ENCODE measurements around the gene FOXL3. TPM values are rescaled to one million over a fixed set of nuclear protein-coding genes. Genes with fewer than 3 reads are reported as not detected.

Gene FOXL3
- total RNA-seq, 2 experiments from 2014 or later = not detected

DNA sequence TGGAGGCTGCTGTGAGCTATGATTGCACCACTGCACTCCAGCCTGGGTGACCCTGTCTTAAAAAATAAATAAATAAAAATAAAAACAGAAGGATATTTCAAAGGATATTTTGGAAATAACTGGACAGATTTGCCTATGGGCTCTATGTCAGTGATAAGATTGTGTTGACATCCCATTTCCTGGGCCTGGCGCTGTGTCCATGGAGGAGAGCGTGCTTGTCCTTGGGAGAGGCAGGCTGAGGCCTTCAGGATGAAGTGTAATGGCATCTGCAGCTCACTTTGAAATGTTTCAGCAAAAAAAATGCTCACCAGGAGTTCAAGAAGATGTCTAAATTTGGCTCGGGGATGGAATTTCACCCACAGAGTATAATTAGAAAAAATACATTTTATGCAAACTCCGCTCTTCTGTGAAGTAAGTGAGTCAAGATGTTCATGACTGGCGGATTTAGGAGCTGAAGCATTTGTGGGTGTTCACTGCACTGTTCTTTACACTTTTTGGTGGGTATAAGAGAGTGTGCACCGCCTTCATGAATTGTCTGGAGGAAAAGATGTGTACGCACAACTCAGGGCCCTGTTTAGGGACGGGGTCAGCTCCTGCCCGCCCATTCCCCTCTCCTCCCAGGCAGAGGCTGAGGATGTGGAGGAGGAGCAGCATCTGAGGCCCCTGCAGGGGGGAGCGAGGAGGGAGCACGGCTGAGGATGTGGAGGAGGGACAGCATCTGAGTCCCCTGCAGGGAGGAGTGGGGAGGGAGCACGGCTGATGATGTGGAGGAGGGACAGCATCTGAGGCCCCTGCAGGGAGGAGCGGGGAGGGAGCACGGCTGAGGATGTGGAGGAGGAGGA is 18.5 kb upstream of the FOXL3 start:
- Histone ChIP-seq H3K4me3 (ENCODE audit: low read length) (no peak overlapping the region), H3K36me3 (ENCODE audit: insufficient read depth, low read length) (no peaks in the 10 kb centered on the region), H3K27me3 (ENCODE audit: control insufficient read depth in 1 of 2, insufficient read depth in 2 of 2, low read length in 2 of 2) (peaks cover 0 to under 1% of the 10 kb centered on the region in 2 experiments), H3K27ac (ENCODE audit: low read depth in 1 of 2, low read length in 2 of 2) (no peak overlapping the region), H3K9me3 (ENCODE audit: control insufficient read depth in 1 of 2, insufficient read depth in 1 of 2, low read length in 2 of 2) (peaks cover 9 to 48% of the 10 kb centered on the region in 2 experiments), H3K4me1 (ENCODE audit: insufficient read depth, low read length) (no peaks in the 10 kb centered on the region)
- TF ChIP-seq, protein P1, sequence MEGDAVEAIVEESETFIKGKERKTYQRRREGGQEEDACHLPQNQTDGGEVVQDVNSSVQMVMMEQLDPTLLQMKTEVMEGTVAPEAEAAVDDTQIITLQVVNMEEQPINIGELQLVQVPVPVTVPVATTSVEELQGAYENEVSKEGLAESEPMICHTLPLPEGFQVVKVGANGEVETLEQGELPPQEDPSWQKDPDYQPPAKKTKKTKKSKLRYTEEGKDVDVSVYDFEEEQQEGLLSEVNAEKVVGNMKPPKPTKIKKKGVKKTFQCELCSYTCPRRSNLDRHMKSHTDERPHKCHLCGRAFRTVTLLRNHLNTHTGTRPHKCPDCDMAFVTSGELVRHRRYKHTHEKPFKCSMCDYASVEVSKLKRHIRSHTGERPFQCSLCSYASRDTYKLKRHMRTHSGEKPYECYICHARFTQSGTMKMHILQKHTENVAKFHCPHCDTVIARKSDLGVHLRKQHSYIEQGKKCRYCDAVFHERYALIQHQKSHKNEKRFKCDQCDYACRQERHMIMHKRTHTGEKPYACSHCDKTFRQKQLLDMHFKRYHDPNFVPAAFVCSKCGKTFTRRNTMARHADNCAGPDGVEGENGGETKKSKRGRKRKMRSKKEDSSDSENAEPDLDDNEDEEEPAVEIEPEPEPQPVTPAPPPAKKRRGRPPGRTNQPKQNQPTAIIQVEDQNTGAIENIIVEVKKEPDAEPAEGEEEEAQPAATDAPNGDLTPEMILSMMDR (IDR thresholded peaks at IDR 0.05) = no peak
- H3K4me1 Mint-ChIP-seq (ENCODE audit: low read depth) = no peaks in the 10 kb centered on the region
- DNase-seq (no peak), ATAC-seq (ENCODE audit: poor library complexity) (no peak)
- POLR2A ChIA-PET = no interaction called here
- H3K36me3 Mint-ChIP-seq (ENCODE audit: low read depth) = no peaks in the 10 kb centered on the region
- intact Hi-C loops (cut with DNase I, micrococcal nuclease) = no loop called here
- CTCF ChIA-PET = no interaction called here
- H3K27me3 Mint-ChIP-seq = no peaks in the 10 kb centered on the region
- H3K9me3 Mint-ChIP-seq = peaks cover 18% of the 10 kb centered on the region
- no peak overlapping the region for H3K27ac Mint-ChIP-seq
- no peak overlapping the region for H3K4me3 Mint-ChIP-seq

DNA sequence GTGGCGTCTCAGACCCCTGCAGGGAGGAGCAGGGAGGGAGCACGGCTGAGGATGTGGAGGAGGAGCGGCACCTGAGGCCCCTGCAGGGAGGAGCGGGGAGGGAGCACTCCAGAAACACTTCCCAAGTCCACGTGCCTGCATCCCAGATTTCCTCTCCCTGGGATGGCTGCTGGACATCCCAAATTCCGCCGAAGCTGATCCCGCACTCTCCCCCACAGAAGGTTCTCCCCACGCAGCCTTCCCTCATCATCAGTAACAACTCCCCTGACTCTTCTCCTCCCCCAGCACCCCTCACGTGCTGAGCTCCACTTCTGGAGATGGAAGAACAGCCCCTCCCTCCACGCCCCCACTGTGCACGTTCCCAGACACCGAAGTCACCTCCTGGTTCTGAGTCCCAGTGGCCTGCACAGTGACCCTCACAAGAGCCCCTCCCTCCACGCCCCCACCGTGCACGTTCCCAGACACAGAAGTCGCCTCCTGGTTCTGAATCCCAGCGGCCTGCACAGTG is 17.8 kb upstream of the FOXL3 start:
- Histone ChIP-seq H3K36me3 (ENCODE audit: insufficient read depth, low read length) (no peaks in the 10 kb centered on the region), H3K27me3 (ENCODE audit: control insufficient read depth in 1 of 2, insufficient read depth in 2 of 2, low read length in 2 of 2) (peaks cover 0 to 2% of the 10 kb centered on the region in 2 experiments), H3K4me1 (ENCODE audit: insufficient read depth, low read length) (no peaks in the 10 kb centered on the region), H3K27ac (ENCODE audit: low read depth in 1 of 2, low read length in 2 of 2) (no peak overlapping the region), H3K9me3 (ENCODE audit: control insufficient read depth in 1 of 2, insufficient read depth in 1 of 2, low read length in 2 of 2) (peaks cover 9 to 45% of the 10 kb centered on the region in 2 experiments), H3K4me3 (ENCODE audit: low read length) (no peak overlapping the region)
- no peak for ATAC-seq (ENCODE audit: poor library complexity)
- peaks cover 2% of the 10 kb centered on the region for H3K27me3 Mint-ChIP-seq
- no peak for DNase-seq
- ChIA-PET POLR2A (no interaction called here), CTCF (no interaction called here)
- intact Hi-C loops (cut with DNase I, micrococcal nuclease) = no loop called here
- no peak overlapping the region for H3K27ac Mint-ChIP-seq
- no peak overlapping the region for H3K4me3 Mint-ChIP-seq
- TF ChIP-seq, protein P1 (IDR thresholded peaks at IDR 0.05) = no peak
- no peaks in the 10 kb centered on the region for H3K36me3 Mint-ChIP-seq (ENCODE audit: low read depth)
- H3K9me3 Mint-ChIP-seq = peaks cover 18% of the 10 kb centered on the region
- H3K4me1 Mint-ChIP-seq (ENCODE audit: low read depth) = no peaks in the 10 kb centered on the region

DNA sequence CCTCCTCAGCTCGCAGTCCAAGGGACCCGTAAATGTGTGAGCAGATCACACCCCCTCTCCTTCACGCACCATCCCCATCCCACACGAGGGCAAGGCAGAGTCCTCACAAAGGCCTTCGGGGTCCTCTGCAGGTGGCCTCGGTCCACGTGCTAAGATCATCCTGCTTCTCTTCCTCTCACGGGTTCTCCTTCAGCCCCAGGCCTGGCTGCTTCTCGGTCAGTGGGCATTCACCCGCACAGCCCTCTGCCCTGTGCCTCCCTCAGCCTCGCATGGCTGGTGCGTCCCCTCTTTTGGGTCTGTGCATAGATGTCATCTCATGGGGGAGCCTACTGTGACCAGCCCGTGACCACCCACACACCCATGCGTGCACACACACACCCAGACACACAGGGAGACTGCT is 17.3 kb upstream of the FOXL3 start:
- ATAC-seq (ENCODE audit: poor library complexity) = no peak
- no peaks in the 10 kb centered on the region for H3K4me1 ChIP-seq (ENCODE audit: insufficient read depth, low read length)
- H3K9me3 ChIP-seq (ENCODE audit: control insufficient read depth in 1 of 2, insufficient read depth in 1 of 2, low read length in 2 of 2) = peaks cover 9 to 43% of the 10 kb centered on the region in 2 experiments
- intact Hi-C loops (cut with DNase I, micrococcal nuclease) = no loop called here
- Mint-ChIP-seq H3K36me3 (ENCODE audit: low read depth) (no peaks in the 10 kb centered on the region), H3K27ac (no peak overlapping the region), H3K4me1 (ENCODE audit: low read depth) (no peaks in the 10 kb centered on the region), H3K4me3 (no peak overlapping the region), H3K27me3 (peaks cover 7% of the 10 kb centered on the region), H3K9me3 (peaks cover 18% of the 10 kb centered on the region)
- H3K27ac ChIP-seq (ENCODE audit: low read depth in 1 of 2, low read length in 2 of 2) = no peak overlapping the region
- DNase-seq = no peak
- peaks cover 0 to 2% of the 10 kb centered on the region in 2 experiments for H3K27me3 ChIP-seq (ENCODE audit: control insufficient read depth in 1 of 2, insufficient read depth in 2 of 2, low read length in 2 of 2)
- H3K36me3 ChIP-seq (ENCODE audit: insufficient read depth, low read length) = no peaks in the 10 kb centered on the region
- TF ChIP-seq, protein P1 (IDR thresholded peaks at IDR 0.05) = no peak
- ChIA-PET POLR2A (no interaction called here), CTCF (no interaction called here)
- no peak overlapping the region for H3K4me3 ChIP-seq (ENCODE audit: low read length)
